T47D (cell line): Measurements from ENCODE around the gene PLP2.

ENCODE experiments used
- DNase-seq, 2 experiments: peaks; one replicate each; pipeline versions ENCODE4 v3.0.0 to v3.0.0-alpha.2; 2011 to 2012; ENCODE audit warnings: low read depth in 1 of 2, low spot score in 1 of 2
- JUND ChIP-seq: IDR thresholded peaks from 2 replicates; pipeline ENCODE4 v1.6.1; 2012; ENCODE audit warnings: low read depth
- in situ Hi-C: cut with HindIII; loops from 2 replicates; pipeline ENCODE4 v1.10.0; 2016; ENCODE audit warnings: low sequenced_read_pairs, low pct_unique_long_range_greater_than_20kb

Gene PLP2

GRCh38 chrX:49153467-49153866 lies 18.2 kb upstream of the PLP2 start:
- TF ChIP-seq JUND = no peak
- DNase-seq = no peak
- in situ Hi-C loops = no loop called here

GRCh38 chrX:49155243-49155899 lies 16.3 kb upstream of the PLP2 start:
- in situ Hi-C loops = no loop called here
- peak; percentile 51 to 90 for DNase-seq

GRCh38 chrX:49155900-49156837 lies 15.5 kb upstream of the PLP2 start:
- DNase-seq = peak; percentile 66 to 93
- TF ChIP-seq JUND = no peak
- in situ Hi-C loops = no loop called here

More at GRCh38 chrX:49155243-49155899, 16.3 kb upstream of the PLP2 start:
- no peak for TF ChIP-seq JUND

- no peak for DNase-seq
- in situ Hi-C loops = no loop called here
- TF ChIP-seq JUND = no peak
Measured at GRCh38 chrX:49157194-49157593, 14.5 kb upstream of the PLP2 start.

GRCh38 chrX:49160908-49161307 lies 10.8 kb upstream of the PLP2 start:
- in situ Hi-C loops = no loop called here
- no peak for DNase-seq
- no peak for TF ChIP-seq JUND

GRCh38 chrX:49161632-49162031 lies 10.1 kb upstream of the PLP2 start:
- in situ Hi-C loops = no loop called here
- DNase-seq = no peak
- TF ChIP-seq JUND = no peak

GRCh38 chrX:49162620-49163019 lies 9.1 kb upstream of the PLP2 start, which contains the start of gene MAGIX:
MAGIX (plus strand) TSS chrX:49162758; CDS start chrX:49162890, 132 bp downstream.
- in situ Hi-C loops = no loop called here
- peak in 1 of 2 experiments; percentile 60 for DNase-seq
- TF ChIP-seq JUND = no peak

- no peak for TF ChIP-seq JUND
- peak; percentile 77 to 94 for DNase-seq
Measured at GRCh38 chrX:49163555-49164419, 7.9 kb upstream of the PLP2 start.

GRCh38 chrX:49164589-49165360 lies 6.9 kb upstream of the PLP2 start:
- TF ChIP-seq JUND = no peak
- DNase-seq = no peak
- in situ Hi-C loops = no loop called here

More at GRCh38 chrX:49163555-49164419, 7.9 kb upstream of the PLP2 start:
- in situ Hi-C loops = no loop called here

GRCh38 chrX:49165901-49166881 lies 5.5 kb upstream of the PLP2 start:
- peak; percentile 39 to 92 for DNase-seq
- no peak for TF ChIP-seq JUND
- in situ Hi-C loops = no loop called here
